Measurements from ENCODE around the gene MYL9.

DNA sequence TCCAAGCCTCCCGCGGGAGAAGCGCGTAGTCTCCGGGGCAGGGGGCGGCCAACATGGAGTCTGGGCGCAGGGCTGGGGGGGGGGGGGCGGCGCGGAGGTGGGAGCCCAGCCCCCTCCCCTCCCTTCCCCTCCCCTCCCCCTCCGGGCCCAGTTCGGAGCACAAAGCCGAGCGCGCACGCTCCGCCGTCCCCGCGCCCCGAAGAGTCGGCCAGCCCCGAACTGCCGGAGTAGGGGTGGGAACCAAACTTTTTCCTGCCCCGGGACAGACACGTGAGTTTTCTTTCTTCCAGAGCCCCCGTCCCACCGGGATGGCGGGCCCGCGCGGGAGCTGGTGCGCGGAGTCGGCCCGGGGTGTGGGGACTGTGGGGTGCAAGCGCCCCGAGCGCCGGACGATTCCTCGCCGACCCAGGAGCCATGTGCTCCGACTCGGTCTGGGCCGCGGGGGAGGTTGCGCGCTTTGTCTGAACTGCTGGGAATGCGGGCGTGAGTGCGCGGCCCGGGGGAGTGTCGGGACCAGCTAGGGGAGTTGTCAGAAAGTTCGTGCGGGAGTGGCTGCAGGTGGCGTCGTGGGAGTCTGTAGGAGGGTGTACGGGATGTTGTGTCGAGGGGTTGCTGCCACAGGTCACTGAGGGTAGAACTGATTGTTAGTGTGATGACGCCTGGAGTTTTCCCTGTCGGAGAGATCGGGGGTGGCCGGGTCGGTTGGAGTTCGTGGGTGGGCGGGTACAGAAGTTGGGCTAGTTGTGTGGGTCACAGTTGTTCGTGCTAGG, 33.2 kb downstream of the MYL9 start:
- TF ChIP-seq, protein P1, sequence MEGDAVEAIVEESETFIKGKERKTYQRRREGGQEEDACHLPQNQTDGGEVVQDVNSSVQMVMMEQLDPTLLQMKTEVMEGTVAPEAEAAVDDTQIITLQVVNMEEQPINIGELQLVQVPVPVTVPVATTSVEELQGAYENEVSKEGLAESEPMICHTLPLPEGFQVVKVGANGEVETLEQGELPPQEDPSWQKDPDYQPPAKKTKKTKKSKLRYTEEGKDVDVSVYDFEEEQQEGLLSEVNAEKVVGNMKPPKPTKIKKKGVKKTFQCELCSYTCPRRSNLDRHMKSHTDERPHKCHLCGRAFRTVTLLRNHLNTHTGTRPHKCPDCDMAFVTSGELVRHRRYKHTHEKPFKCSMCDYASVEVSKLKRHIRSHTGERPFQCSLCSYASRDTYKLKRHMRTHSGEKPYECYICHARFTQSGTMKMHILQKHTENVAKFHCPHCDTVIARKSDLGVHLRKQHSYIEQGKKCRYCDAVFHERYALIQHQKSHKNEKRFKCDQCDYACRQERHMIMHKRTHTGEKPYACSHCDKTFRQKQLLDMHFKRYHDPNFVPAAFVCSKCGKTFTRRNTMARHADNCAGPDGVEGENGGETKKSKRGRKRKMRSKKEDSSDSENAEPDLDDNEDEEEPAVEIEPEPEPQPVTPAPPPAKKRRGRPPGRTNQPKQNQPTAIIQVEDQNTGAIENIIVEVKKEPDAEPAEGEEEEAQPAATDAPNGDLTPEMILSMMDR (conservative IDR thresholded peaks at IDR 0.05; ENCODE audit: low read length): no peak
- no peak for TF ChIP-seq EZH2phosphoT487 (IDR thresholded peaks at IDR 0.05; ENCODE audit: borderline replicate concordance)

Data from Loucy (cell line).